RKO (cell line): Measurements from ENCODE around the gene CHP2.
"Not testable (repeated sequence)": the region's sequence is repeated elsewhere in the genome, so short reads cannot be mapped to it uniquely, and the experiment has no call there.

Source experiments
- DNase-seq: peaks from one replicate; pipeline ENCODE4 v3.0.0-alpha.2; 2016; ENCODE audit warnings: low spot score

The CHP2 gene

DNA sequence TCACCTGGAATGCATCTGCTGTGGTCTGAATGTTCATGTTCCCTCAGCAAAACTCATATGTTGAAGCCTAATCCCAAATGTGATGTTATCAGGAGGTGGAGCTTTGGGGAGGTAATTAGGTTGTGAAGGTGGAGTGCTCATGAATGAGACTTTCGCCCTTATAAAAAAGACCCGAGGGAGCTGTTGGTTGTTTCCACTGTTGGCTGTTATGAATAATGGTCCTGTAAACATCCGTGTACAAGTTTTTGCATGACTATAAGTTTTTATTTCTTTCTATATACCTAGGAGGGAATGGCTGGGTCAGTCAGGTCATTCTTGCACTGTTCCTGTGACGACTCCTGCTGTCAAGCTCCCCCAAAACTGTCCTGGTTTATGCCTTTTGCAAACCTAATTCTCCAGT, 9.6 kb upstream of the CHP2 start:
- DNase-seq: no peak

DNA sequence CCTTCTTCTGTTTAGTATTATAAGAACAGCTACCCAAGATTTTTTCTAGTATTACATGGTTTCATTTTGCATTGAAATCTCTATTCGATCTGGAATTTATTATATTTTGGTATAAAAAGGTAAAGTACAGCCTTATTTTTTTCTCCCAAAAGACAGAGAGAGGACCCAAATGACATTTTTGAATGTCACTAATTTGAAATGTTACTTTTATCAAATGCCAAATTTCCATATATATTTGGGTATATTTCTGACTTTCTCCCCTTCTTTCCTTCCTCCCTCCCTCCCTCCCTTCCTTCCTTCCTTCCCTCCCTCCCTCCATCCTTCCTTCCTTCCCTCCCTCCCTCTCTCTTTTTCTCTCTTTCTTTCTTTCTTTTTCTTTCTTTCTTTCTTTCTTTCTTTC, 6.2 kb upstream of the CHP2 start:
- no peak for DNase-seq

DNA sequence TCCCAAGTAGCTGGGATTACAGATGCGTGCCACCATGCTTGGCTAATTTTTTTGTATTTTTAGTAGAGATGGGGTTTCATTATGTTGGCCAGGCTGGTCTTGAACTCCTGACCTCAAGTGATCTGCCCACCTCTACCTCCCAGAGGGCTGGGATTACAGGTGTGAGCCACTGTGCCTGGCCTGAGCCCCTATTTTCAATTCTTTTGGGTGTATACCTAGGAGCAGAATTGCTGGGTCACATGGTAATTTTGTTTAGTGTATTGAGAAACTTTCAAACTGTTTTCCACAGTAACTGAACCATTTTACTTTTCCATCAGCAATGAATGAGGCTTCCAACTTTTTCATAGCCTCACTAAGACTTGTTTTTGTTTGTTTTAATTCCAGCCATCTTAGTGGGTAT, 3.8 kb upstream of the CHP2 start:
- DNase-seq: not testable (repeated sequence)

DNA sequence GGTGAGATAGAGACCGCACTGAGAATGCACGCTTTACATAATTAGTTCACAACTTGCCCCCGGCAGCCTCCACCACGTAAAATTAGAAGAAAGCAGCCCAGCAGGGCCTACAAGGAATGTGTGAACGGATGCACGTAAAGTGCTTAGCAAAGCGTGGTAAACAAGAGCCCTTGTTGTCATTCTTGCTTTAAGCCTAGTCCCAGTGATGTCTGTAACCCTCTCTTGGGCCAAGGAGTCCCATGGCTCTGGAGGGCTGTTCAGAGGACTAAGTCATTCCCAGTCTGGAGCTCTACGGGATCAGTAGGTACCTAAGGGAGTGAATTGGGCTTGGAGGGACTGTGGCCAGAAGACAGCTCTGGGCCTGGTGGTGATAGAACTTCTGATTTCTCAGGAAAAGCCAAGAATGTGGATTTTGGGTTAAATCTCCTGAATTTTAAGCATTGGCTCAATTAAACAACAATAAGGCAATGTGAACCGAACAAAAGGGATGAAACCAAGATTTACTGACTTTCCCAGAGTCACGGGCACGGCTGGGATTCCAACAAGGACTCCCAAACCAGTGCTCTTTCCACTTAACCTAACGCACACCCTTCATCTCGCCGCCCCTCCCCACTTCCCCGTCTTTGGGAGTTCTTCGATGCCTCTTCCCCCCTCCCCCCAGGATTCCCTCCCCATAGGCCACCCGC, 775 bp upstream of the CHP2 start:
- DNase-seq: no peak

DNA sequence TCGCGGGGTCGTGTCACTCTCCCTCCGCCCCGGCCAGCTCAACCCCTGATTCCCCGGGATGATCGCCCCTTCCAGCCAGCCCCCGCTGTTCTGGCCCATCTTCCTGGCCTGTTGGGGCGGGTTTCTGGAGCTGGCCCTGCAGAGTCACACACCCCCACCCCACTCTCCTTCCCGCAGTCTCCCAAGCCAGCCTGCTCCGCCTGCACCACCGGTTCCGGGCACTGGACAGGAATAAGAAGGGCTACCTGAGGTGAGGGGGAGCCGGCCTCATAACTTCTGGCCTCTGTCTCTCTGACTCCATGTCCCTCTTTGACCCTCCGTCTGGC, 621 bp downstream of the CHP2 start:
- DNase-seq: no peak

DNA sequence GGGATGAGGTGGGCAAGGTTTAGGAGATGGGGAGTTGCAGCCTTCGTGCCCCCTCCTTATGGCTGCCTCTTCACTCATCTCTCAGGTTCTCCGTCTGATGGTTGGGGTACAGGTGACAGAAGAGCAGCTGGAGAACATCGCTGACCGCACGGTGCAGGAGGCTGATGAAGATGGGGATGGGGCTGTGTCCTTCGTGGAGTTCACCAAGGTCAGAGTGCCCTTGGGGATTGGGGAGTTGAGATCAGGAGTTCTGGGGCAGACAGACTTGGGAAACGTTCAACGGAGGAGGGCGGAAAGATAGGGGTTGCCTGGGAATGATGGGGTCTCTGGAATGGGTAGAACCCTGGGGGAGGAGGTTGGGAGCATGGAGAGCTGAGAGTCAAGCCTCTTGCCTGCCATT, 2.3 kb downstream of the CHP2 start:
- DNase-seq: no peak

DNA sequence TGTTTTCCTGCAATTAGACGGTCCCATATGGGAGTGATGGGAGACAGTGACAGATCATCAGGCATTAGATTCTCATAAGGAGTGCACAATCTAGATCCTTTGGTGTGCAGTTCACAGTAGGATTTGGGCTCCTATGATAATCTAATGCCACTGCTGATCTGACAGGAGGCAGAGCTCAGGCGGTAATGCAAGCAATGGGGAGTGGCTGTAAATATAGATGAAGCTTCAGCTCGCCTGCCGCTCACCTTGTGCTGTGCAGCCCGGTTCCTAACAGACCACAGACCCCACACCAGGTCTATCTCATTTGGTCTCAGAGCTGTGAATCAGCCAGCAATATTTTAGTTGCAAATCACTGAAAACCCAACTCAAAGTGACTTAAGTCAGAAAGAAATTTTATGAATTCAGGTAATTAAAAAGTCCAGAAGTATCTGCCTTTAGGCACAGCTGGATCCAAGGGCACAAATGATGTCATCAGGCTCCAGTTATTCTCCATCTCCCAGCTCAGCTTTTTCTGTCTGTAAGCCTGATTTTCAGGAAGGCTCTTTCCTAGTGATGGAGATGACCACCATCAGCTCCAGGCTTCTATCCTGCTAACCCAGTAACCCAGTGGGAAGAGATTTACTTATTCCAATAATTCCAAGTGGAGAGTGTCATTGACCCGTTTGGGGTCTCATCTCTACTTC, 3.3 kb downstream of the CHP2 start:
- no peak for DNase-seq

DNA sequence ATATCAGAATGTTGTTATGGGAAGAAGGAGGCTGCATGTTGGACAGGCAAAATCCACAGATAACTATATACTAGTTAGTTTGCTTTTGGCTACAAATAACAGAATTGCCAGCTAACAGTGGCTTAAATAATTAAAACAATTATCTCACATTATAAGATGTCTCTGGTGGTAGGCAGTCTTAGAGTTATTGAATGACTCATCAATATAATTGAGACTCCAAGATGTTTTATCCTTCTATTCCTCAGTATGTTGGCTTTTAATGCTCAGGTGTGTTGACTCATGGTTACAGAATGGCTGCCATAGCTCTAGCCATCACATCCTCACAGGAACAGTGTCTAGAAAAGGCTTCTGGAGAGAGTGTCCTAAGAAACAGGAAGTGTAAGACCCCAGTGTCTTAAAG, 11.1 kb downstream of the CHP2 start:
- DNase-seq: no peak

DNA sequence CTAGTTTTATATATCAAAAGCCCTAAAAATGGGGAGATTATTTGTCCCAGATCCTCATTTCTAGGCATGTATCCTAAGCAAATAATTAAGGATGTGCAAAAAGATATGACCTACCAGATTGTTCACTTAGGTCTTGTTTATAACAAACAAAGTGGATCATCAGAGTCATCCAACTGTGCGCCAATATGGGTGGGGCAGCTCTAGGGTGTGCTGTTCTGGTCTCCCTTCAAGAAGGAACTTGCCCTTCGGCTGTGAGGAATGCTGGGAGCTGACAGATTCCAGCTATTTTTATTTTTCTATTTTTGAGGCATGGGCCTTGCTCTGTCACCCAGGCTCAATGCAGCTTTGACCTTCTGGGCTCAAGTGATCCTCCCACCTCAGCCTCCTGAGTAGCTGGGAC, 13.8 kb downstream of the CHP2 start:
- no peak for DNase-seq

DNA sequence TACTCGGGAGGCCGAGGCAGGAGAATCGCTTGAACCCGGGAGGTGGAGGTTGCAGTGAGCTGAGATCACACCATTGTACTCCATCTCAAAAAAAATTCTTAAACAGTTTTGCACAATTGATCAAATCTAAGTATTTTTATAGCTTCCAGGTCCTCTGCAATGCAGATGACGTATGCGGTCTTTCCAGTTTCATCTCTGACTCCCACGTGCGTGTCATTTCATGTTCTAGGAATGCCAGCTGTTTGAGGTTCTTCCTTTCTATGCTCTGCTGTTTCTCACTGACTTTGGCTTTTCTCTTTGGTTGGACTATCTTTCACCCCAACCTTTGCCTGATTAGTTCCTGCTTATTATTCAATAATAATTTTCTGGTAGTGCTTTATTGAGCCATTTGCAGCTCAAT, 16.2 kb downstream of the CHP2 start:
- DNase-seq: no peak

DNA sequence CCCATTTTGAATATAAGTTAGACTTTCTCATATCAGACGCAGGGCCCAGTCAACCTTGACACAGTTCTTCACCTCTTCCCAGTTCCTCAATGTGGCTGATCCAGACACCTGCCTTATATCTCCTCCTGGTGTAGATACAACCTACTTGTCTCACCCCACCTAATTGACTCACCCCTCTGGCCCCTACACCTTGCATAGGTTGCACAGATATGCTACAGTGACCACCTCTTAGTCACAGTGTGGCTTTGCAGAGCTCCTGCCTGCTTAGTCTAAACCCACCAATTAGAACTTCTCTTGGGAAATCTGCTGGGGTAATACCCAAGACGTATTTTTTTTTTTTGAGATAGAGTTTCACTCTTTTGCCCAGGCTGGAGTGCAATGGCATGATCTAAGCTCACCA, 16.8 kb downstream of the CHP2 start:
- DNase-seq: no peak

DNA sequence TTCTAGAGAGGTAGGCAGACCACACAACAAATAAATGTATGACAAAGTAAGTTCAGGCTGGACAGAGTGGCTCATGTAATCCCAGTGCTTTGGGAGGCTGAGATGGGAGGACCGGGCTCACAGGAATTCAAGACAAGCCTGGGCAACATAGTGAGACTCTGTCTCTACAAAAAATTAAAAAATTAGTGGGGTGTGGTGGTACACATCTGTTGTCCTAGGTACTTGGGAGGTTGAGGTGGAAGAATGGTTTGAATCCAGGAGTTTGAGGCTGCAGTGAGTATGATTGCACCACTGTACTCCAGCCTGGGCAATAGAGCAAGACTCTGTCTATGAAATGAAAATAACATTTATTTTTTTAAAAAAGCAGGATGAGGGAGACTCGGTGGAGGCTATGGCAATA, 18.5 kb downstream of the CHP2 start:
- no peak for DNase-seq

DNA sequence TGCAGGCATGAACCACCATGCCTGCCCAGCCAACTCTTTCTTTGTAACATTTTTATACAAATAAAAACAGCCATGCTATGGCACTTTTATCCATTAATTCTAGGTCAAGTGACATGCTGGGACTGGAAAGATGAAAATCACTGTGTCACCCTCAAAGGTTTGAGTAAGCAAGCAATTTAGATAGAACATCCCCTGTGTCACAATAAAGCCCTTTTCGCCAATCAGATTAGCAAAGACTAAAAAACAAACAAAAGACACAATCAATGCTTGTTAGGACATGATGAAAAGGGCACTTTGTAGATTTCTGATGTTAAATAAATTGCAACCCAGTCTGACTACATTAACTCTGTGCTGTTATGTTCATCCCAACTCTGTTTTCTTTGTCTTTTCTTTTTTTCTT, 26.4 kb downstream of the CHP2 start:
- no peak for DNase-seq

DNA sequence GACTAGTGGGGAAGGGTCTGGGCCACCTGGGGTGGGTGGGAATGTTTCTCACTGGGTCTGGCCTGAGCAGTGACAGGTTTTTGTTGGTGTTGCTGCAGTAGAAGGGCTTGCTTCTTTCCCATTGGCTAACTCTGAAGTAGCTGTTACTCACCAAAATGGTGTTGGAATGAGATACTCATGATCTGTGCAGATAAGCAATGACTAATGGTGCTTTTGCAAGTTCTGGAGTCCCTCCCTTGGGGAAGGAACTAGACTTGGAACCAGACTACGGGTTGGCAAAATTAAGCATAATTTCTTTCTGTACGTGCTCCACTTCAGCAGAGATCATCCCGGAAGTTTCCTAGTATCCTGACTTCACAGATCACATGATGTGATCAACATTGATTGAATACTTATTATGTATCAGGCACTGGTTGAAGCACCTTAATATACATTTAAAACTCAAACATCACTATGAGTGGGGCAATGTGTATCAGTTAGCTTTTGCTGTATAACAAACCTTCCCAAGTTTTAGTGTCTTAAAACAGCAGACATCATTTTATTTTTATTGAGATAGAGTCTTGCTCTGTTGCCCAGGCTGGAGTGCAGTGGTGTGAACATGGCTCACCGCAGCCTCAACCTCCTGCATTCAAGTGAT, 30.1 kb downstream of the CHP2 start:
- DNase-seq: peak; percentile 71

DNA sequence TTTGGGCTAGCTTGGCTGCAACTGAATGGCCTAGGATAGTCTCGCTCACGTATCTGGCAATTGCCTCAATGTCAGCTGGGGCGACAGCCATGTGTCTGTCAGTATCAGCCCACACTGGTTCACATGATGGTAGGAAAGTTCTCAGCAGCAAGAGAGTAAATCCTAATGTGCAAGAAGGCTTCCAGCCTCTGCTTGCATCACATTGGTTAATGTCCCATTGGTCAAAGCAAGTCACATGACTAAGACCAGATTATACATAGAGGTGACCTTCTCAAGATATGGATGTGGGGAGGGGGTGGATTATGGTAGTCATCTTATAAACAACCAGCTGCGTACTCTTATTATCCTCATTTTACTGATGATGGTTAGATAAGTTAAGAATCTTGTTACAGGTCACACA, 31.0 kb downstream of the CHP2 start:
- DNase-seq: no peak

DNA sequence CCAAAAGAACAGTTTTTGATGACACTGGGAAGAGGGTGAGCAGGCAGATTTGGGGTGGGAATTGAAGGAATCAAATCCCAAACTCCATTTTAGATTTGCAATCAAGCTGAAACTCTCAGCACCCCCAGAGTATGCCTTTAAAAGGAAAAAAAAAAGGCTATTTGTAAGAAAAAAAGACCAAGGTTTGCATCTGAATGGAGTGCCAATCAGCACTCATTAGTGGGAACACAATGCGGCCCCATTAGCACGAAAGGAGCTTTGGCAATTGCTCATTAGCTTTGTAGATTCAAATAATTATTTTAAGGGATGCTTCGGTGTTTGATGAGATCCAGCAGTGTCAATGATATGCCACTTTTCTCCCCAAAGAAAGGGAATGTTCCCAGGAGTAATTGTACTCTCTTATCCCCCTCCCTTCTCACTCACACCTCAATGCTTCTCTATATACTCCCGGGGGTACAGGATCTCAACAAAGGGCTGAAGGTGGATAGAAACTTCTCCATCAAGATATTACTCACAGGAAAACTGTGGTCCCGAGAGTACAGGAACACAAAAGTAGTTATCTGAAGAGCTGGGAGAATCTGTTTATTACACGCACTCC, 32.2 kb downstream of the CHP2 start:
- no peak for DNase-seq

DNA sequence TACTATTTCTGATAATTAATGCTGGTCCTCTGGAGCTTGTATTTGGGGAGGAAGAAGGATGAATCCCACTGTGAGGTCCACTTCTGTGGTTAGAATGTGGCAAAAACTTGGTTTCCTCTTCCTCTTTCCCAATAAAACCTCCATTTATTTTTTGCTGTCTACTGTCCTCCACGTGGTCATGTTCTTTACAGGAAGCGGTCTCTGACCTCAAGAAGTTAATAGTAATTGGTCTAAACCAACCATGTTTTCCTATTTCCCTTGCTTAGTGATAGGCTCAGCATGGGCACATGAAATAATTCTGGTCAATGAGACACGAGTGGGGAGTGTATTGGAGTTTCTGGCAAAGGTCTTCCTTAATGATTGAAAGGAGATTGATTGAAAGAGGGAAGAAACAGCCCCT, 33.9 kb downstream of the CHP2 start:
- no peak for DNase-seq

DNA sequence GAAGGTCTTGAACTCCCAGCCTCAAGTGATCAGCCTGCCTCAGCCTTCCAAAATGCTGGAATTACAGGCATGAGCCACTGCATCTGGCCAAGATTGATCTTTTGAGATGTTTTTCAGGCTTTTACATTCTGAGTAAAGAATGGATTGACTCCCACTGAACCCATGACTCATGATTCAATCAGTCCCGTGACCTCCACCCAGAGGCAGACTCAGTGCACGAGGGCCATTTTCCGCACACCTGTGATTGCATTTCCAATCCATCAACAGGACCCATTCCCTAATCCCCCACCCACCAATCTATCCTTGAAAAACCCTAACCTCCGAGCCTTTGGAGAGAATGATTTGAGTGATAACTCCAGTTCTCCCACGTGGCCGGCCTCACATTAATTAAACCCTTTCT, 40.6 kb downstream of the CHP2 start:
- DNase-seq: no peak

DNA sequence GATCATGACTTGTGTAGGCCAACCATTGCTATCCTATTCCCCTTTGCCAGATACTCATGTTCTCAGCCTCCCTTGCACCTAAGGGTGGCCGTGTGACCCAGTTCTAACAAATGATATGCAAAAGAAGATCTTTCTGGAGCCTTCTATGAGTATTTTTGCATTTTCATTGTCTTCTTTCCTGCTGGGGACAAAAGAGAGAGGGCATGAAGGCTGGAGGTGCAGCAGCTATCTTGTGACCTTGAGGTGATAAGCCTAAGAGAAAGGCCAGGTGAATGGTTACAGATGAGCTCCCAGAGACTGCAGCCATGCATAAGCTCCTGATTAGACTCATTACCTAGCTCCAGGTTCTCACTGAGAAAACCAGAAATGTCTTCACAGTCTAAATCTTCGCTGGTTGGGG, 42.1 kb downstream of the CHP2 start:
- DNase-seq: no peak

DNA sequence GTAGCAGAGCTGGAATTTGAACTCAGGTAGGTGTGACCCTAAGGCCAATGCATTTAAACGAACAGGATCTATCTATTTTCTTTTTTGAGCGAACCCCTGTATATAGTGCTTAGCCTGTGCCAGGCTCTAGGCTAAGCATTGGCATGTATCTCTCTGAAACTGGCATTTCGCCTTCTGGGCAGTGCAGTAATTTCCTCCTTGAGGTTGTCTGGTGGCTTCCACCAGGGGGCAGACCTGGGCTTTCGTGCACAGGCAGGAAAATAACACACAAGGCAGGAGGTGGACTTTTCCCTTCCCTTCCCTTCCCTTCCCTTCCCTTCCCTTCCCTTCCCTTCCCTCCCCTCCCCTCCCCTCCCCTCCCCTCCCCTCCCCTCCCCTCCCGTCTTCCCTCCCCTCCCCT, 46.6 kb downstream of the CHP2 start:
- DNase-seq: peak; percentile 68

DNA sequence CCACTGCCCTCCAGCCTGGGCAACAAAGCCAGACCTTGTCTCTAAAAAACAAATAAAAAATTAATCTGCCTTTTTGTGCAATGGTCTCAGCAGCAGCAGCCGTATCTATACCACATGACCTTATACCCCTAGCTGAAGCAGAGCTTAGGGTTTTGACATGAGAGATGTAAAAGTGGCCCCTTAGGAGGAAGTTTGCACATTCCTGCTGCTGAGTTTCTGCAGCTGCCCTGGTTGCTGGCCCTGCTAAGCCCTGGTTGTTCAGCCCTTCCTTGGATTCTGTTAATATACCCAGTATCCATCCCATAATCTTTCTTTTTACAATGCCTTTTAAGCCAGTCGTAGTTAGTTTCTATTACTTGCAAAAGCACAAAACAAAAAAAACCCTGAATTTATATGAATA, 48.0 kb downstream of the CHP2 start:
- no peak for DNase-seq

DNA sequence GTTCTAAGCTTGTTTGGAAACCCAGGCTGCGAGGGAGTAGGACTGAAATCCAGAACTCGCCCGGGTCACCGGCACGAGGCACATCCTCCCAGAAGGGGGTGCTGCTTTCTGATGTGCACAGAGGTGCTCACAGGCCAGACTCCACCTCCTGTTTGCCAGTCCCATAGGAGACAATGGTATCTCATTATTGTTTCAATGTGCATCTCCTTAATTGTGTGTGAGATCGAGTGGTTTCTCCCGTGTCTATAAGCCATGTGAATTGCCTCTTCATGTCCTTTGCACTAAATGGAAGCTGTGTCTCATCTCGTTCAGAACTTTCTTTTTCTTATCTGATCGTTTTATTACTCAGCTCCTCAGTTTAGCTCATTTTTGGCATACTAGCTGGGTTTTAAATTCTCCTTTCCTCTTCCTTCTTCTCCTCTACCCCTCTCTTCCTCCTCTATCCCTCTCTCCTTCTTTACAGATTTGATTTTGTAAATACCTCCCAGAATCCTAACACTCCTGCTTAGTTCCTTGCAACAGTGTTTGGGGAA, 48.8 kb downstream of the CHP2 start:
- peak; percentile 53 for DNase-seq

DNA sequence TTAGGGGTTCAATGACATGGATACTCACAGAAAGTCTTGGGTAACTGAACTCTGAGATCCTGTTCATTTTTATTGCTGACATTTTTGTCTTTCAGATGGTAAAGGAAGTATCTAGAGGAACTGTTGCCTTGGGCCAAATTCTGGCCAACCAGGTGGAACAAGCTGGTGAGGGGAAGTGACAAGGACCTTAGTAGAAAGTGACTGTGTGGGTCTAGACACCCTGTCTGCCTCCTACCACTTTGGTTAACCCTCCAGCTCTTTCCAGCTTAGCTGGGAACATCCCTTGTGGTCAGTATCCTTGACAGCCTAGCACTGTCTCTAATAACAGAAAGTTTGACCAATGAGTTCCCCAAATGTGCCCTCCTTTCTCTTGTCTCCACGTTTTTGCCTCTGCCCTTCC, 52.2 kb downstream of the CHP2 start:
- no peak for DNase-seq
